Spleen (tissue), 7 donors: ENCODE measurements around the gene ARMC6.

ENCODE experiments used
- POLR2A ChIP-seq, 3 donors: fragments of 450-650 bp; IDR thresholded peaks; one replicate each; pipeline ENCODE4 v1.5.1; 2017; ENCODE audit warnings: antibody characterized with exemption in 3 of 3, mild to moderate bottlenecking in 1 of 3
- TF ChIP-seq, protein P1 (sequence below), 11 experiments: fragments of 200-600 bp in 7 of 11; fragments of 450-650 bp in 4 of 11; sonication (generic) in 4 of 11; IDR thresholded peaks in 8 of 11; conservative IDR thresholded peaks in 3 of 11; 1 replicate in 7 of 11; 2 replicates in 4 of 11; pipeline versions ENCODE4 v1.4.0 to v1.8.0; 2016 to 2021; ENCODE audit warnings: antibody characterized with exemption in 11 of 11, inconsistent platforms in 4 of 11, mild to moderate bottlenecking in 1 of 11
- donor health status: DM: no; HTN: no; CAD: no; lungs with moderate emphysema.
- donor health status: DM: no; HTN: no; CAD: no.
- donor health status: DM: no; HTN: no; CAD: no.

- TF ChIP-seq, protein P1, sequence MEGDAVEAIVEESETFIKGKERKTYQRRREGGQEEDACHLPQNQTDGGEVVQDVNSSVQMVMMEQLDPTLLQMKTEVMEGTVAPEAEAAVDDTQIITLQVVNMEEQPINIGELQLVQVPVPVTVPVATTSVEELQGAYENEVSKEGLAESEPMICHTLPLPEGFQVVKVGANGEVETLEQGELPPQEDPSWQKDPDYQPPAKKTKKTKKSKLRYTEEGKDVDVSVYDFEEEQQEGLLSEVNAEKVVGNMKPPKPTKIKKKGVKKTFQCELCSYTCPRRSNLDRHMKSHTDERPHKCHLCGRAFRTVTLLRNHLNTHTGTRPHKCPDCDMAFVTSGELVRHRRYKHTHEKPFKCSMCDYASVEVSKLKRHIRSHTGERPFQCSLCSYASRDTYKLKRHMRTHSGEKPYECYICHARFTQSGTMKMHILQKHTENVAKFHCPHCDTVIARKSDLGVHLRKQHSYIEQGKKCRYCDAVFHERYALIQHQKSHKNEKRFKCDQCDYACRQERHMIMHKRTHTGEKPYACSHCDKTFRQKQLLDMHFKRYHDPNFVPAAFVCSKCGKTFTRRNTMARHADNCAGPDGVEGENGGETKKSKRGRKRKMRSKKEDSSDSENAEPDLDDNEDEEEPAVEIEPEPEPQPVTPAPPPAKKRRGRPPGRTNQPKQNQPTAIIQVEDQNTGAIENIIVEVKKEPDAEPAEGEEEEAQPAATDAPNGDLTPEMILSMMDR (IDR thresholded peaks at IDR 0.05 in 8 of 11, conservative IDR thresholded peaks at IDR 0.05 in 3 of 11): no peak
- no peak for TF ChIP-seq POLR2A (IDR thresholded peaks at IDR 0.05)
Measured at GRCh38 chr19:19054939-19055440, 21.6 kb downstream of the ARMC6 start.
